ENCODE results near the gene SLC9C2. TPM values are rescaled to one million over a fixed set of nuclear protein-coding genes. Genes with fewer than 3 reads are reported as not detected.

SLC9C2 gene
- polyA plus RNA-seq, 1 donor from 2014 or later = 0.31 TPM

DNA sequence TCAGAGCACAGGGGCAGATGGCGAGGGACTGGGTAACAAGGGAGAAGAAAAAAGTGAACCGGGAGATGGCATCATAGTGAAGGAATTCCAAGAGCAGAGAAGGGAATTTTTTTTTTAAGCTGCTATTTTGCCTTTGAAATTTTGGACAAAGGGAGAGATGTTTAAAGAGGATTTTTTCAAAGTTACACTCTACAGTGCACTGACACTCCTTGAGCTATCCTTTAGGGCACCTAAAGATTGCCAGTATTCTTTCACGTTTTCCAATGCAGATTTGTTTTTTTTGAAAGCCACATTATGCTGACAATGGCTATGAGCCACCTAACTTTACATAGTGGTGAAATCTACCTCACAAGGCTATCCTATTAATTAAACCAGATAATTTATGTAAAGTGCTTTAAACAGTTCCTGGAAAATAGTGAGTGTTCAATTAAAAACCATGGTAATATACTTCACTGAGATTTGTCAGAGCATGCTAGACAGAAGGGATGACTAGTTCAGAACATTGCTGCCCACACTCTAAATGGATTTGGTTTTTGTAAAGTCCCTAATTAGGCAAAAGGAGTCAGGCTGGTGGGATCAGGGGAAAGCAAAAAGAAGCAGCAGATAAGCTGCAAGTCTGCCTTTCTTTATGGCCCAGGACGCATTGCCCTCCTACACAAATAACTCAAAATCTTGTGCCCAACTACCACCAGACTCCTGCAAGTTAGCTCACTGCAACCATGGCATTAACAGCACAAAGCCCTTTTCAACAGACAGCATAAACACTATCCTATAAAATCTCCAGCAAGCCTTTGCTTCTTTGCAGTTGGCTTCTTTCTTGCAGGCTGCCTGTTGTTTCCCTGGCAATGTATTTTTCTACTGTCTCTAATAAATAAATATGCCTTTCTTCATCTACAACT lies 71.8 kb downstream of the SLC9C2 start:
- no peaks in the 10 kb centered on the region for H3F3A ChIP-seq (ENCODE audit: insufficient read depth, low read length, poor library complexity, severe bottlenecking)
- H3K9me3 ChIP-seq (ENCODE audit: low read length) = no peaks in the 10 kb centered on the region
- no peak overlapping the region for H2AFZ ChIP-seq (ENCODE audit: low read depth, low read length)
- no peak overlapping the region for H3K4me2 ChIP-seq (ENCODE audit: low read length)
- H3K79me2 ChIP-seq (replicated peaks; ENCODE audit: insufficient read depth, low read length) = no peaks in the 10 kb centered on the region
- no peak overlapping the region for H3K4me3 ChIP-seq (ENCODE audit: low read length)
- no peak overlapping the region for H3K9ac ChIP-seq (ENCODE audit: low read length)
- H4K20me1 ChIP-seq (ENCODE audit: insufficient read depth) = no peaks in the 10 kb centered on the region
- no peaks in the 10 kb centered on the region for H3K9me2 ChIP-seq (ENCODE audit: insufficient read depth, low read length)
- no peaks in the 10 kb centered on the region for H3K27me3 ChIP-seq (ENCODE audit: insufficient read depth, low read depth, low read length)
- TF ChIP-seq RAD21 (conservative IDR thresholded peaks at IDR 0.05) (no peak), TAF1 (IDR thresholded peaks at IDR 0.05; ENCODE audit: low read depth) (no peak), EZH2 (IDR thresholded peaks at IDR 0.05; ENCODE audit: borderline replicate concordance, insufficient read depth, low read length, poor library complexity, severe bottlenecking) (no peak), POLR2AphosphoS5 (IDR thresholded peaks at IDR 0.05) (no peak), SMC3 (conservative IDR thresholded peaks at IDR 0.05; ENCODE audit: poor library complexity) (no peak), MXI1 (conservative IDR thresholded peaks at IDR 0.05; ENCODE audit: poor library complexity, severe bottlenecking) (no peak), EP300 (conservative IDR thresholded peaks at IDR 0.05; ENCODE audit: poor library complexity, severe bottlenecking) (no peak)
- TF ChIP-seq, protein P1, sequence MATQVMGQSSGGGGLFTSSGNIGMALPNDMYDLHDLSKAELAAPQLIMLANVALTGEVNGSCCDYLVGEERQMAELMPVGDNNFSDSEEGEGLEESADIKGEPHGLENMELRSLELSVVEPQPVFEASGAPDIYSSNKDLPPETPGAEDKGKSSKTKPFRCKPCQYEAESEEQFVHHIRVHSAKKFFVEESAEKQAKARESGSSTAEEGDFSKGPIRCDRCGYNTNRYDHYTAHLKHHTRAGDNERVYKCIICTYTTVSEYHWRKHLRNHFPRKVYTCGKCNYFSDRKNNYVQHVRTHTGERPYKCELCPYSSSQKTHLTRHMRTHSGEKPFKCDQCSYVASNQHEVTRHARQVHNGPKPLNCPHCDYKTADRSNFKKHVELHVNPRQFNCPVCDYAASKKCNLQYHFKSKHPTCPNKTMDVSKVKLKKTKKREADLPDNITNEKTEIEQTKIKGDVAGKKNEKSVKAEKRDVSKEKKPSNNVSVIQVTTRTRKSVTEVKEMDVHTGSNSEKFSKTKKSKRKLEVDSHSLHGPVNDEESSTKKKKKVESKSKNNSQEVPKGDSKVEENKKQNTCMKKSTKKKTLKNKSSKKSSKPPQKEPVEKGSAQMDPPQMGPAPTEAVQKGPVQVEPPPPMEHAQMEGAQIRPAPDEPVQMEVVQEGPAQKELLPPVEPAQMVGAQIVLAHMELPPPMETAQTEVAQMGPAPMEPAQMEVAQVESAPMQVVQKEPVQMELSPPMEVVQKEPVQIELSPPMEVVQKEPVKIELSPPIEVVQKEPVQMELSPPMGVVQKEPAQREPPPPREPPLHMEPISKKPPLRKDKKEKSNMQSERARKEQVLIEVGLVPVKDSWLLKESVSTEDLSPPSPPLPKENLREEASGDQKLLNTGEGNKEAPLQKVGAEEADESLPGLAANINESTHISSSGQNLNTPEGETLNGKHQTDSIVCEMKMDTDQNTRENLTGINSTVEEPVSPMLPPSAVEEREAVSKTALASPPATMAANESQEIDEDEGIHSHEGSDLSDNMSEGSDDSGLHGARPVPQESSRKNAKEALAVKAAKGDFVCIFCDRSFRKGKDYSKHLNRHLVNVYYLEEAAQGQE (IDR thresholded peaks at IDR 0.05; ENCODE audit: borderline replicate concordance) = no peak
- TF ChIP-seq, protein P2, sequence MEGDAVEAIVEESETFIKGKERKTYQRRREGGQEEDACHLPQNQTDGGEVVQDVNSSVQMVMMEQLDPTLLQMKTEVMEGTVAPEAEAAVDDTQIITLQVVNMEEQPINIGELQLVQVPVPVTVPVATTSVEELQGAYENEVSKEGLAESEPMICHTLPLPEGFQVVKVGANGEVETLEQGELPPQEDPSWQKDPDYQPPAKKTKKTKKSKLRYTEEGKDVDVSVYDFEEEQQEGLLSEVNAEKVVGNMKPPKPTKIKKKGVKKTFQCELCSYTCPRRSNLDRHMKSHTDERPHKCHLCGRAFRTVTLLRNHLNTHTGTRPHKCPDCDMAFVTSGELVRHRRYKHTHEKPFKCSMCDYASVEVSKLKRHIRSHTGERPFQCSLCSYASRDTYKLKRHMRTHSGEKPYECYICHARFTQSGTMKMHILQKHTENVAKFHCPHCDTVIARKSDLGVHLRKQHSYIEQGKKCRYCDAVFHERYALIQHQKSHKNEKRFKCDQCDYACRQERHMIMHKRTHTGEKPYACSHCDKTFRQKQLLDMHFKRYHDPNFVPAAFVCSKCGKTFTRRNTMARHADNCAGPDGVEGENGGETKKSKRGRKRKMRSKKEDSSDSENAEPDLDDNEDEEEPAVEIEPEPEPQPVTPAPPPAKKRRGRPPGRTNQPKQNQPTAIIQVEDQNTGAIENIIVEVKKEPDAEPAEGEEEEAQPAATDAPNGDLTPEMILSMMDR (IDR thresholded peaks at IDR 0.05; ENCODE audit: poor library complexity, severe bottlenecking) = no peak
- H3K27ac ChIP-seq (ENCODE audit: low read length) = no peak overlapping the region
- no peaks in the 10 kb centered on the region for H3K36me3 ChIP-seq (ENCODE audit: insufficient read depth, low read length)

DNA sequence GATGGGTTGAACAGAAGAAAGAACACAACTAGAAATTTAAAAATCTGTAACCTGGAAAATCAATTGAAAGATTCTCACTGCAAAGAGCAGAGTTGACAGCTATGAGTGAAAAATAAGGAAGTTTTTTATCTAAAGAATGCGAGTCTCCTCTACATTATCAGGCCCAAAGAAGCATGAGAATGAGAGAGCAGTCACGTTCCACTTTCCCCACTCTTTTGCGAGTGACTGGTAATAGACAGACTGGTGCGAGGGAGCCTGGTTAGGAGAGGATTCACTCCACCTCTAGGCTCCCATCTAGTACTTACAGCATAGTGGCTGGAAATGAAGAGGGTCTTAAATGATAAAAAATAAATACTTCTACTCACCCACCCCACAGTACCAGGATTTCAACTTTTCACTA lies 73.8 kb downstream of the SLC9C2 start:
- Histone ChIP-seq H3K79me2 (replicated peaks; ENCODE audit: insufficient read depth, low read length) (no peaks in the 10 kb centered on the region), H2AFZ (ENCODE audit: low read depth, low read length) (no peak overlapping the region), H4K20me1 (ENCODE audit: insufficient read depth) (no peaks in the 10 kb centered on the region), H3K9me2 (ENCODE audit: insufficient read depth, low read length) (no peaks in the 10 kb centered on the region), H3K4me2 (ENCODE audit: low read length) (no peak overlapping the region), H3K27ac (ENCODE audit: low read length) (no peak overlapping the region), H3K9me3 (ENCODE audit: low read length) (no peaks in the 10 kb centered on the region), H3K4me3 (ENCODE audit: low read length) (no peak overlapping the region), H3F3A (ENCODE audit: insufficient read depth, low read length, poor library complexity, severe bottlenecking) (no peaks in the 10 kb centered on the region), H3K36me3 (ENCODE audit: insufficient read depth, low read length) (no peaks in the 10 kb centered on the region), H3K27me3 (ENCODE audit: insufficient read depth, low read depth, low read length) (no peaks in the 10 kb centered on the region), H3K9ac (ENCODE audit: low read length) (no peak overlapping the region)
- TF ChIP-seq RAD21 (conservative IDR thresholded peaks at IDR 0.05) (no peak), EP300 (conservative IDR thresholded peaks at IDR 0.05; ENCODE audit: poor library complexity, severe bottlenecking) (no peak), MXI1 (conservative IDR thresholded peaks at IDR 0.05; ENCODE audit: poor library complexity, severe bottlenecking) (no peak), SMC3 (conservative IDR thresholded peaks at IDR 0.05; ENCODE audit: poor library complexity) (no peak), TAF1 (IDR thresholded peaks at IDR 0.05; ENCODE audit: low read depth) (no peak), EZH2 (IDR thresholded peaks at IDR 0.05; ENCODE audit: borderline replicate concordance, insufficient read depth, low read length, poor library complexity, severe bottlenecking) (no peak), POLR2AphosphoS5 (IDR thresholded peaks at IDR 0.05) (no peak)
- TF ChIP-seq, protein P1 (IDR thresholded peaks at IDR 0.05; ENCODE audit: borderline replicate concordance) = no peak
- TF ChIP-seq, protein P2 (IDR thresholded peaks at IDR 0.05; ENCODE audit: poor library complexity, severe bottlenecking) = no peak

Measured in neural cell (in vitro differentiated cells).